ENCODE measurements around the gene FRMD4A. TPM values are rescaled to one million over a fixed set of nuclear protein-coding genes. Genes with fewer than 3 reads are reported as not detected.
"Not testable (repeated sequence)": the region's sequence is repeated elsewhere in the genome, so short reads cannot be mapped to it uniquely, and the experiment has no call there.

The FRMD4A gene
- total and polyA plus RNA-seq, 2 of the 4 experiments (the other 2 are of a cell fraction), result 30.3 to 68.8 TPM

- H3K36me3 ChIP-seq (ENCODE audit: control insufficient read depth, insufficient read depth, low read length); H3K23ac ChIP-seq (ENCODE audit: low read depth, low read length); H3K79me1 ChIP-seq (ENCODE audit: low read depth in 1 of 2, low read length in 2 of 2); H3K9me3 ChIP-seq (ENCODE audit: control insufficient read depth, insufficient read depth, low read length); H3K4me1 ChIP-seq (ENCODE audit: control insufficient read depth, insufficient read depth, low read length); DNase-seq; H2AK5ac ChIP-seq (ENCODE audit: low read depth, low read length); H2BK120ac ChIP-seq (ENCODE audit: low read depth, low read length); H2BK15ac ChIP-seq (ENCODE audit: low read depth, low read length); H3K4me3 ChIP-seq (ENCODE audit: insufficient read depth, low read depth, low read length); H4K5ac ChIP-seq (ENCODE audit: low read depth, low read length); H2AFZ ChIP-seq (replicated peaks; ENCODE audit: low read length, poor library complexity); H3K4me2 ChIP-seq (ENCODE audit: low read depth, low read length); H2AK9ac ChIP-seq (replicated peaks; ENCODE audit: low read depth, low read length, poor library complexity); CTCF ChIA-PET; in situ Hi-C loops (cut with MboI; ENCODE audit: low sequenced_read_pairs); H3K14ac ChIP-seq (replicated peaks; ENCODE audit: low read depth, low read length); POLR2A ChIA-PET (ENCODE audit: unreplicated experiment); ATAC-seq (ENCODE audit: low read depth); BruUV-seq (replicated peaks); H3K56ac ChIP-seq (ENCODE audit: extremely low read depth, insufficient read depth, low read length); H2BK20ac ChIP-seq (ENCODE audit: low read depth, low read length); H3K18ac ChIP-seq (ENCODE audit: low read depth, low read length); H4K20me1 ChIP-seq (ENCODE audit: insufficient read depth, low read length); H4K91ac ChIP-seq (ENCODE audit: insufficient read depth, low read depth, low read length); intact Hi-C loops (cut with micrococcal nuclease); H3K9me1 ChIP-seq (ENCODE audit: insufficient read depth, low read length); H2BK5ac ChIP-seq (ENCODE audit: low read depth, low read length, poor library complexity, severe bottlenecking); H4K8ac ChIP-seq (ENCODE audit: low read depth in 2 of 2, low read length in 2 of 2); dilution Hi-C loops (cut with HindIII; ENCODE audit: low sequenced_read_pairs, unreplicated experiment); H3K27ac ChIP-seq (ENCODE audit: insufficient read depth, low read length); H3K9ac ChIP-seq (ENCODE audit: low read depth, low read length); H3K4ac ChIP-seq (ENCODE audit: low read depth, low read length): not testable (repeated sequence)
- H3K27me3 ChIP-seq (ENCODE audit: control insufficient read depth, insufficient read depth, low read length), result peaks cover 39% of the 10 kb centered on the region
- WGBS, 2 experiments (ENCODE audit: extremely low coverage in 2 of 2, insufficient read length in 1 of 2), result no CpG with 5 or more reads among the region's 3 CpGs
These were observed 101.9 kb downstream of the FRMD4A start for GRCh38 chr10:14228798-14229197.

Data from IMR-90 (cell line).